Testis (tissue), 3 donors: ENCODE results near the gene SNX8. TPM values are rescaled to one million over a fixed set of nuclear protein-coding genes. Genes with fewer than 3 reads are reported as not detected.
"Not testable (repeated sequence)": the region's sequence is repeated elsewhere in the genome, so short reads cannot be mapped to it uniquely, and the experiment has no call there.

Experiments used
- DNase-seq: peaks from one replicate; pipeline ENCODE4 v3.0.0-alpha.2; 2019
- H3K27ac ChIP-seq, 2 donors: fragments of 200-600 bp; sonication (generic); one replicate each; pipeline ENCODE4 v1.5.1; 2019
- H3K27me3 ChIP-seq: fragments of 200-600 bp; sonication (generic); one replicate; pipeline ENCODE4 v1.5.1; 2019
- H3K36me3 ChIP-seq: fragments of 200-600 bp; sonication (generic); one replicate; pipeline ENCODE4 v1.5.1; 2017; ENCODE audit warnings: low read depth; ENCODE audit errors: missing control alignments
- H3K4me1 ChIP-seq: fragments of 200-600 bp; sonication (generic); one replicate; pipeline ENCODE4 v1.5.1; 2019
- H3K4me3 ChIP-seq, 2 donors: fragments of 200-600 bp; sonication (generic); one replicate each; pipeline ENCODE4 v1.5.1; 2017 to 2019
- H3K9me3 ChIP-seq: fragments of 200-600 bp; sonication (generic); one replicate; pipeline ENCODE4 v1.5.1; 2017
- CTCF ChIP-seq, 3 experiments: fragments of 450-650 bp in 2 of 3; fragments of 200-600 bp in 1 of 3; sonication (generic) in 1 of 3; IDR thresholded peaks; one replicate each; pipeline ENCODE4 v1.5.1; 2016 to 2019; ENCODE audit warnings: antibody characterized with exemption in 3 of 3, mild to moderate bottlenecking in 2 of 3, moderate library complexity in 1 of 3
- POLR2A ChIP-seq: fragments of 450-650 bp; IDR thresholded peaks from one replicate; pipeline ENCODE4 v1.6.1; 2017; ENCODE audit warnings: antibody characterized with exemption, mild to moderate bottlenecking, moderate library complexity
- WGBS, 2 donors: methylation state at CpG; one replicate each; pipeline ENCODE4 v1.1.5; 2018; 5-methylcytosine and 5-hydroxymethylcytosine counted together
- intact Hi-C: fragments of 100-400 bp; cut with DNase I; formaldehyde crosslinking; loops from one replicate; pipeline ENCODE4 v1.15.1; 2023; ENCODE audit warnings: low total_unique reads
- polyA plus RNA-seq: library from polyadenylated mRNA; stranded (reverse); fragments of 350-450 nt; fragmentation: Illumina TruSeq; extraction: RNeasy Lipid Tissue Mini Kit (QIAGEN cat#74804); gene quantifications from one replicate; pipeline ENCODE4 v1.2.3, GENCODE V29; 2014; ENCODE audit warnings: low read depth, low replicate concordance; ENCODE audit not compliant: insufficient read depth
- total RNA-seq, 2 donors: library from RNA; depleted of rRNA; stranded (reverse); fragments of >200 nt; gene quantifications; one replicate each; pipeline ENCODE4 v1.2.3, GENCODE V29; 2016

Gene SNX8
- total and polyA plus RNA-seq, 3 donors from 2014 or later = 50.9 to 90.8 (median 66.8) TPM

DNA sequence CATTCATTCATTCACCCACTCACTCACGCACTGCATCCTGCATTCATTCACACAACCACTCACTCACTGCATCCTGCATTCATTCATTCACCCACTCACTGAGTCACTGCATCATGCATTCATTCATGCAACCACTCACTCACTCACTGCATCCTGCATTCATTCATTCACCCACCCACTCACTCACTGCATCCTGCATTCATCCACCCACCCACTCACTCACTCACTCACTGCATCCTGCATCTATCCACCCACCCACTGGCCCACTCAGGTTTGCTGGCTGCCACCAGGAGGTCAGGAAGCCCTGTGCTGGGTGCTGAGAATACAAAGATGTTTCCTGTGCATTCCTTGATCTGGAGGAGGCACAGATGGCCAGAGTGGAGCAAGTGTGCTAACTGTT is 2.3 kb upstream of the SNX8 start:
- H3K27me3 ChIP-seq = no peaks in the 10 kb centered on the region
- no peaks in the 10 kb centered on the region for H3K9me3 ChIP-seq
- no peak overlapping the region for H3K27ac ChIP-seq
- no peaks in the 10 kb centered on the region for H3K36me3 ChIP-seq
- no peak for DNase-seq
- no peak for TF ChIP-seq CTCF (IDR thresholded peaks at IDR 0.05)
- no peak for TF ChIP-seq POLR2A
- peaks cover 17% of the 10 kb centered on the region for H3K4me1 ChIP-seq
- intact Hi-C loops = no loop called here
- H3K4me3 ChIP-seq = no peak overlapping the region
- WGBS, 2 donors = 69 to 94% methylated on average over 1 of the region's 1 CpG

DNA sequence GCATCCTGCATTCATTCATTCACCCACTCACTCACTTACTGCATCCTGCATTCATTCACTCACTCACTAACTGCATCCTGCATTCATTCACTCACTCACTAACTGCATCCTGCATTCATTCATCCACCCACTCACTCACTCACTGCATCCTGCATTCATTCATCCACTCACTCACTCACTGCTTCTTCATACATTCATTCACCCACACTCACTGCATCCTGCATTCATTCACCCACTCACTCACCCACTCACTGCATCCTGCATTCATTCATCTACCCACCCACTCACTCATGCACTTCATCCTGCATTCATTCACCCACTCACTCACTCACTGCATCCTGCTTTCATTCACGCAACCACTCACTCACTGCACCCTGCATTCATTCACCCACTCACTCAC is 1.5 kb upstream of the SNX8 start:
- no peak overlapping the region for H3K4me3 ChIP-seq
- no peaks in the 10 kb centered on the region for H3K36me3 ChIP-seq
- no peak overlapping the region for H3K27ac ChIP-seq
- no peak for TF ChIP-seq CTCF (IDR thresholded peaks at IDR 0.05)
- TF ChIP-seq POLR2A = no peak
- no peak for DNase-seq
- WGBS, 2 donors = 75 to 78% methylated on average over 1 of the region's 1 CpG
- H3K4me1 ChIP-seq = peaks cover 19% of the 10 kb centered on the region
- H3K9me3 ChIP-seq = no peaks in the 10 kb centered on the region
- H3K27me3 ChIP-seq = no peaks in the 10 kb centered on the region
- intact Hi-C loops = no loop called here

DNA sequence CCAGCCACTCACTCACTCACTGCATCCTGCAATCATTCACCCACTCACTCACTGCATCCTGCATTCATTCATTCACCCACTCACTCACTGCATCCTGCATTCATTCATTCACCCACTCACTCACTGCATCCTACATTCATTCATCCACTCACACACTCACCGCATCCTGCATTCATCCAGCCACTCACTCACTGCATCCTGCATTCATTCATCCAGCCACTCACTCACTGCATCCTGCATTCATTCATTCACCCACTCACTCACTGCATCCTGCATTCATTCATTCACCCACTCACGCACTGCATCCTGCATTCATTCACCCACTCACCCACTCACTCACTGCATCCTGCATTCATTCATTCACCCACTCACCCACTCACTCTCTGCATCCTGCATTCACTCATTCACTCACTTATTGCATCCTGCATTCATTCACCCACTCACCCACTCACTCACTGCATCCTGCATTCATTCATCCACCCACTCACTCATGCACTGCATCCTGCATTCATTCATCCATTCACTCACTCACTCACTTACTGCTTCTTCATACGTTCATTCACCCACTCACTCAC is 802 bp upstream of the SNX8 start:
- H3K9me3 ChIP-seq, H3K27me3 ChIP-seq, H3K27ac ChIP-seq, intact Hi-C loops, H3K36me3 ChIP-seq, DNase-seq: not testable (repeated sequence)
- H3K4me3 ChIP-seq = peak overlapping the region in 1 of 2 donors; percentile 94
- H3K4me1 ChIP-seq = peaks cover 22% of the 10 kb centered on the region
- 51 to 59% methylated on average over 3 of the region's 3 CpGs for WGBS, 2 donors

GRCh38 chr7:2313450-2314208 is 612 bp downstream of the SNX8 start:
- Histone ChIP-seq H3K9me3 (no peaks in the 10 kb centered on the region), H3K27ac (peak overlapping the region; percentile 81 to 83), H3K36me3 (no peaks in the 10 kb centered on the region), H3K4me1 (peaks cover 22% of the 10 kb centered on the region), H3K4me3 (peak overlapping the region; percentile 73 to 94), H3K27me3 (no peaks in the 10 kb centered on the region)
- 19 to 34% methylated on average over 21 to 42 of the region's 42 CpGs for WGBS, 2 donors
- no peak for TF ChIP-seq POLR2A
- TF ChIP-seq CTCF (IDR thresholded peaks at IDR 0.05) = no peak
- DNase-seq = no peak
- intact Hi-C loops = no loop called here

GRCh38 chr7:2312267-2312929 is 1.8 kb downstream of the SNX8 start:
- 57 to 65% methylated on average over 17 of the region's 17 CpGs for WGBS, 2 donors
- intact Hi-C loops = no loop called here
- Histone ChIP-seq H3K36me3 (no peaks in the 10 kb centered on the region), H3K27me3 (no peaks in the 10 kb centered on the region), H3K4me3 (no peak overlapping the region), H3K4me1 (peaks cover 22% of the 10 kb centered on the region), H3K27ac (peak overlapping the region; percentile 81 to 83), H3K9me3 (no peaks in the 10 kb centered on the region)
- TF ChIP-seq CTCF (IDR thresholded peaks at IDR 0.05) (no peak), POLR2A (no peak)
- DNase-seq = peak; percentile 50
